GM10248 (cell line): ENCODE data around the gene HNRNPC.

Source experiments
- CTCF ChIA-PET: fragments of 300-600 bp; sonication (Branson Sonifier 250); formaldehyde crosslinking; extraction: SDS; loops from one replicate; lab custom pipeline; 2021; ENCODE audit warnings: antibody characterized with exemption; lab: Yijun Ruan, JAX
- POLR2A ChIA-PET: fragments of 350-650 bp; sonication (Branson Sonifier 250); formaldehyde crosslinking; extraction: SDS; loops from one replicate; lab custom pipeline; 2020; ENCODE audit warnings: antibody characterized with exemption; lab: Yijun Ruan, JAX
- DNase-seq: peaks from one replicate; pipeline ENCODE4 v3.0.0; 2012; ENCODE audit errors: extremely low spot score
- TF ChIP-seq, protein P1 (sequence below): IDR thresholded peaks from 2 replicates; pipeline ENCODE4 v1.5.1; 2012; ENCODE audit warnings: mild to moderate bottlenecking, low read depth; ENCODE audit errors: extremely low read depth, missing control alignments, control extremely low read depth

The HNRNPC gene

DNA sequence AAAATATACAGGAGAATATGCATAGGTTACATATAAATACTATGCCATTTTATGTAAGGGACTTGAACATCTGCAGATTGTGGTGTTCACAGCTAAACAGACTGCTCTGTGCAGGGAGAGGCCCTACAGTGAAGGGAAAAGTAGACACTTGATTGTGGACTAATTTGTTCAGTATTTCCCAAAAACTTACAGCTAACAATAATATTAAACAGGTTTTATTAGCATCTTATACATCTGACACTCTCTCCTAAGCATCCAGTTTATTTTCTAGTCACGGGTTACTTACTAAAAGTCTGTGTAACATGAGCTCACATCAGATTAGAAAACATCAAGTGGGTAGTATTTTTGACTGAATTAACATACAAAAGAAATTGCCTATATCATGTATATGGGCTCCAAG lies 60.1 kb downstream of the HNRNPC start:
- TF ChIP-seq, protein P1, sequence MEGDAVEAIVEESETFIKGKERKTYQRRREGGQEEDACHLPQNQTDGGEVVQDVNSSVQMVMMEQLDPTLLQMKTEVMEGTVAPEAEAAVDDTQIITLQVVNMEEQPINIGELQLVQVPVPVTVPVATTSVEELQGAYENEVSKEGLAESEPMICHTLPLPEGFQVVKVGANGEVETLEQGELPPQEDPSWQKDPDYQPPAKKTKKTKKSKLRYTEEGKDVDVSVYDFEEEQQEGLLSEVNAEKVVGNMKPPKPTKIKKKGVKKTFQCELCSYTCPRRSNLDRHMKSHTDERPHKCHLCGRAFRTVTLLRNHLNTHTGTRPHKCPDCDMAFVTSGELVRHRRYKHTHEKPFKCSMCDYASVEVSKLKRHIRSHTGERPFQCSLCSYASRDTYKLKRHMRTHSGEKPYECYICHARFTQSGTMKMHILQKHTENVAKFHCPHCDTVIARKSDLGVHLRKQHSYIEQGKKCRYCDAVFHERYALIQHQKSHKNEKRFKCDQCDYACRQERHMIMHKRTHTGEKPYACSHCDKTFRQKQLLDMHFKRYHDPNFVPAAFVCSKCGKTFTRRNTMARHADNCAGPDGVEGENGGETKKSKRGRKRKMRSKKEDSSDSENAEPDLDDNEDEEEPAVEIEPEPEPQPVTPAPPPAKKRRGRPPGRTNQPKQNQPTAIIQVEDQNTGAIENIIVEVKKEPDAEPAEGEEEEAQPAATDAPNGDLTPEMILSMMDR, result no peak
- ChIA-PET POLR2A (no interaction called here), CTCF (no interaction called here)
- no peak for DNase-seq

DNA sequence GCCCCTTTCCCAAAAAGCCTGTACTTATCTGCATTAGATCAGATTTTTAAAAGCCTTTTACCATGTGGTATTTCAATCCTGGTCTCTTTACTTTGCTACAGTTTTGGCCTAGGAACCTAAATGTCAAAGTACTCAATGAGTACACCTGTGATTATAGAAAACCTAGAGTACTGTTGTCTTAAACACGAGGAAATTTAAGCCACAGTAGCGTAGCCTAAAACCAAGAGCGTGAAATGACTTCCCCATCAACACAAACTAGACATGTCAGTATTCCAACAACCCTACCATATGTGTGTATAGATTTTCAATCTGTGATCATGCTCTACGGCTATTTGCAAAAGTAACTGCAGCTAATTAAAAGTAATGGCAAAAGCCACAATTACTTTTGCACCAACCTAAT lies 60.7 kb downstream of the HNRNPC start:
- DNase-seq, result no peak
- POLR2A ChIA-PET, result no interaction called here
- TF ChIP-seq, protein P1, result no peak
- CTCF ChIA-PET, result no interaction called here

DNA sequence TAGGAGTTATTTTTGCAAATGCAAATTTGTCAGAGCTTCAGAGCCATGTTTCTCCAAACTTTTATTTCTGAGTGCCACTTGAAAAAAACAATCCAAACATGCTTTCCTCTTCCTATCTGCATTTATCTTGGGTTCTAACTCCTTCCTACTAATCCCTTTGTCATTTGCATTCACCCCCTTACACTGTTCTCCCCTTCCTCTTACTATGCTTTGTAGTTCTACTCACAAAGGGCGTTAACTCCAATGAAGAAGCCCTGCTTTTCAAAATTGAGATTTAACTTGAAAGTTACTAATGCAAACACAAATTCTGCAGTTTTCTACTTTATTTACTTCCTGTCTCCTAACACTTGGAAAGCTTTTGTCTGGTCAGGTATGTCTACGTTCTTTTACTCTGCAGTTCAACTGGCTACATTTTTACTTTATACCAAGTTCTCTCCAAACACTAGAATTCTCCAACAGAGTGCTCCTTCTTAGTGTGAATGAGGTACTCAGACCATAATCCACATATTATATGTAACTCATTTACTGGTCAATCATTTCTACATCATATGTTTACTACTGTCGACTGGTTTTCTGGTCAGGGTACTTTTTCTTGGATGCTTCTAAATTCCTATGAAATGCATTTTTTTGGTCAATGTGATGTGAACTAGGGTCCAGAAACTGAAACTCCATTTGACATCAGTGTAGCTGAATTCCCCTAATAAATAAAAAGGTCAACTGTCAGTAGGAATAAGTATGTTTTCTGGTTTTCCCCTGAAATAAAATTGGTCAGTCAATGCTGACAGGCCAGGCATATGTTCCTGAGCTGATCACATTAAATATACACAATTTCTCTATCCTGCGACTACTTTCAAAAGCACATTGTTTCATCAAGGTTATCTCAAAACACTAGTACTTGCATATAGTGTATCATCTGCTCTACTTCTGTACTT lies 62.2 kb downstream of the HNRNPC start:
- ChIA-PET POLR2A (no interaction called here), CTCF (no interaction called here)
- TF ChIP-seq, protein P1, result no peak
- DNase-seq, result no peak

DNA sequence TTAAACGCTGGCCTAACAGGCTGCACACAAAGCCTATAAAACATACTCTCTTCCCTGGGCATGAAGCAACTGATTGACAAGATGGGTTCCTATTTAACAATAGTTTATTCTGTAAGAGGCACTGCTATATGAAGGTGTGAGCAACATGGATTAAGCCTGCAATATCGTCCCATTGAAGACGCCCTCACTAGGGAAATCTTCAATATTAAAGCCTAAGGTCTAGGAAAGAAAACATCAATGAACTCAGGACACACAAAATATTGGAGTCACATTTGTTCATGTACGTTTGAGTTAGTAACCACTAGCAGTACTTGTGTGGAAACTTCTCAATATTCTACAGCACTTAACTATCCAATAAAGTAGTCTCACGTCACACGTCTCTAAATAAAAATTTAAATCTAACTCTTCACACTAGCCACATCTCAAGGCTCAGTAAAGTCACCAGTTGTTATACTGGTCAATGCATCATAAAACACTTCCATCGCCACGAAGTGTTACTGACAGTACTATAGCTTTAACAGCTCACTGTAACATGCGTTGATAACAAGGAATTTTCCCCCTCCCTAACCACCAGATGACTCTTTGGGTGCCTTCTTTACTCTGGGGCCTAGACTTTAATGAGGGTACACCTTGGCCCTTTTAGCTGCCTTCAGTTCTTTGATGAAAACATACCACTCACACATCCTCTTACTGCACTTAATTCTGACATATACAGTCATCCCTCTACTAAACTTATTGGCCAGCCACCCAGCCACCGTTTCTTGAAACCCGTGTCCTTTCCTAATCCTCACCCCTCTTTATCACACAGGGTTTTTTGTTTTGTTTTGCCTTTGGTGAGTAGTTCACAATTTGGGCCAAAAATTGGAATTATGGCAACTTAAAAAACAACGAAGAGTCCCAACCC lies 63.3 kb downstream of the HNRNPC start:
- POLR2A ChIA-PET, result no interaction called here
- no peak for DNase-seq
- CTCF ChIA-PET, result interaction anchor here (1.4 kb wide), 1 partner anchor 191 kb away, joined by 3 read pairs; no protein-coding TSS in a partner anchor
- TF ChIP-seq, protein P1, result no peak

DNA sequence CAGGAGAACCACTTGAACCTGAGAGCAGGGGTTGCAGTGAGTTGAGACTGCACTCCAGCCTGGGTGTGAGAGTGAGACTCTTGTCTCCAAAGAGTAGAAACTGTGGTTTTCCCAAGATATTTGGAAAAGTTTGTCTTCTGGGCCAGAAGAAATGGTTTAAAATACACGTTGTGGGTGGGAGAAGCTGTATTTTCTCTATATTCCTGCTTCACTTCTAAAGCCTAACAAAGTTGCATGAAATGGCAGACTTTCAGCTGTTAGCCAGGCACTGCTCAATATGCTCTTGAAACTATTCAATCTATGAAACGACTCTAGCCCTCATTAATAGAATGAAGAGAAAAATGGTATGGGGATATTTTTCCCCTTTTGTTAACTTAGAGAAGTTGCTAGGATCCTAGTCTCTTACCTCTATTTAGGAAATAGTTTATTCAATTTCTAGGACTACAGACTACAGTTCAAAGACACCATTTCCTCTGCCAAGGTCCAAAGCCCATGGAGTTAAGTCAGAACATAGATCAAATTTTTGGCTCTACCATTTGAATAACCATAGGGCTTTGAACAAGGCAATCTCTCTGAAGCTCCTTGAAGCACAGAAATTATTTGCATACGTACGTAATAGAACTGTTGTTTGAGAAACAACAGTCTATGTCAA lies 64.1 kb downstream of the HNRNPC start:
- TF ChIP-seq, protein P1, result no peak
- CTCF ChIA-PET, result interaction anchor here (1.4 kb wide), 1 partner anchor 190 kb away, joined by 3 read pairs; no protein-coding TSS in a partner anchor
- DNase-seq, result no peak
- POLR2A ChIA-PET, result no interaction called here
